ENCODE data around the gene ZNRF3. TPM values are rescaled to one million over a fixed set of nuclear protein-coding genes. Genes with fewer than 3 reads are reported as not detected.
"Not testable (repeated sequence)": the region's sequence is repeated elsewhere in the genome, so short reads cannot be mapped to it uniquely, and the experiment has no call there.

Gene ZNRF3
- total RNA-seq, 1 donor from 2014 or later, result 2.6 TPM

GRCh38 chr22:28908810-28909209, 25.4 kb downstream of the ZNRF3 start:
- not testable (repeated sequence) for DNase-seq

- no peak for DNase-seq
Measured at GRCh38 chr22:28909375-28909774, 26.0 kb downstream of the ZNRF3 start.

- DNase-seq, result no peak
Measured at GRCh38 chr22:28910569-28911303, 27.4 kb downstream of the ZNRF3 start.

- DNase-seq, result no peak
Measured at GRCh38 chr22:28911304-28911690, 27.9 kb downstream of the ZNRF3 start.

- no peak for DNase-seq
Measured at GRCh38 chr22:28911777-28912669, 28.7 kb downstream of the ZNRF3 start.

GRCh38 chr22:28914201-28914600, 30.8 kb downstream of the ZNRF3 start:
- peak; percentile 22 for DNase-seq

- DNase-seq, result no peak
Measured at GRCh38 chr22:28915969-28916368, 32.6 kb downstream of the ZNRF3 start.

GRCh38 chr22:28917747-28918549, 34.6 kb downstream of the ZNRF3 start:
- DNase-seq, result peak; percentile 4

- DNase-seq, result no peak
Measured at GRCh38 chr22:28918550-28919271, 35.3 kb downstream of the ZNRF3 start.

GRCh38 chr22:28920757-28921584, 37.6 kb downstream of the ZNRF3 start:
- DNase-seq, result no peak

- no peak for DNase-seq
Measured at GRCh38 chr22:28921585-28921879, 38.2 kb downstream of the ZNRF3 start.

GRCh38 chr22:28922540-28923244, 39.3 kb downstream of the ZNRF3 start:
- no peak for DNase-seq

GRCh38 chr22:28923826-28924732, 40.7 kb downstream of the ZNRF3 start:
- DNase-seq, result no peak

GRCh38 chr22:28925916-28926315, 42.5 kb downstream of the ZNRF3 start:
- no peak for DNase-seq

- DNase-seq, result no peak
Measured at GRCh38 chr22:28927630-28928029, 44.3 kb downstream of the ZNRF3 start.

- DNase-seq, result no peak
Measured at GRCh38 chr22:28929197-28929596, 45.8 kb downstream of the ZNRF3 start.

- DNase-seq, result peak; percentile 64
Measured at GRCh38 chr22:28930357-28931007, 47.1 kb downstream of the ZNRF3 start.

- DNase-seq, result no peak
Measured at GRCh38 chr22:28931844-28932567, 48.6 kb downstream of the ZNRF3 start.

GRCh38 chr22:28933321-28933720, 49.9 kb downstream of the ZNRF3 start:
- no peak for DNase-seq
